T-helper 1 cell treated with Interleukin-12 subunit alpha and Interleukin-12 subunit beta and Interleukin-4 antibody, amounts not matched to agents 30 ng/mL and 1 ng/mL, for 36 hours (primary cell): ENCODE measurements around the gene VCL. TPM values are rescaled to one million over a fixed set of nuclear protein-coding genes. Genes with fewer than 3 reads are reported as not detected.
"Not testable (repeated sequence)": the region's sequence is repeated elsewhere in the genome, so short reads cannot be mapped to it uniquely, and the experiment has no call there.

Experiments used
- intact Hi-C: fragments of 100-400 bp; cut with micrococcal nuclease; formaldehyde crosslinking; loops from one replicate; pipeline ENCODE4 v1.15.1; 2024
- total RNA-seq: library from RNA; stranded (reverse); gene quantifications from 2 replicates; pipeline ENCODE4 v1.2.3, GENCODE V29; 2022

VCL gene
- total RNA-seq, 1 donor from 2014 or later, result 40.9 TPM

DNA sequence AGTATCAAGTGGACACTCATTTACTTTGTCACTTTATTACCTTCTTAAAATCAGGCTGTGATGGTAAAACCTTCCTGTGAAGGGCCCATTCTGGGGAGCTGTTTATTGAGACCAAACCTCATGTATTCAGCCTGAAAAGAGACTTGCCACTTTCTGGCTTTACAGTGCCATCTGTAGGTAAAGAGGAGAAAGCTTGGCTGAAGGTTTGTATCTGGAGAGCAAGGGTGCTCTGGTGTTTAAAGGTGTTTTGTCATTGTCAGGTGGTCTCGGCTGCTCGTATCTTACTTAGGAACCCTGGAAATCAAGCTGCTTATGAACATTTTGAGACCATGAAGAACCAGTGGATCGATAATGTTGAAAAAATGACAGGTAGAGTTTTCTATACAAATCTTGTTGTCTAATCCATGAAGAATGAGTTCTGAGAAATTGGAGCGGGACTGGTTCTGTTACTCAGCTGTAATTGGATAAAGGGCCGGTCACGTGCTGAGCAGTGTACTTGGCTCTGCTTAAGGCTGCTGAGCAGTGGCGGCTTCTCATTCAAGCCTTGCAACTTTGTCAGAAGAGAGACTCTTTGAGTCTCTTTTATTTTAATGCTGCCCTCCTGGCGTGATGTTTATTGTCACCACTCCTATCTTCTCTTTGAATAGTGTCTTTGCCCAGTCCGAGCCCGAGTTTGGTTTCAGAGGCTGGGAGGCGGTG, 105.8 kb downstream of the VCL start:
- intact Hi-C loops, result loop anchor here (1.0 kb wide), 2 partner anchors 217 to 254 kb away; no protein-coding TSS in a partner anchor

DNA sequence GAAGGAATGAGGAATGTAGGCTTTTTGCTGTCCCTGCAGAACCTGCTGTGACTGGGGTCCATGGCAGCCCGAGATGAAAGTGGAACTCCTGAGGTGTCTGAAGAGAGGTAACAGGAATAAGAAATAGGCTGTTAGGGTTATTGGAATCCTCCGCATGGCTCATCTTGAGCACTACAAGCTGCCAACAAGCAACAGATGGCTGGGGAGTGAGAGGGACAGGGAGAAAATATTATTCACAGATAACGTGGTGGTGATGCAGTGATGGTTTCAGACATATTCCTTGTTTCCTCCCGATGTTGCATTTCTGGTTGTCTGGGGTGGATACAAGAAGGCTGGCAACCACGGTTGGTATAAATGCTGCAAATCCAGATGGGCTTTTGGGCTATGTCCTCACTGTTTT, 106.6 kb downstream of the VCL start:
- intact Hi-C loops, result no loop called here

DNA sequence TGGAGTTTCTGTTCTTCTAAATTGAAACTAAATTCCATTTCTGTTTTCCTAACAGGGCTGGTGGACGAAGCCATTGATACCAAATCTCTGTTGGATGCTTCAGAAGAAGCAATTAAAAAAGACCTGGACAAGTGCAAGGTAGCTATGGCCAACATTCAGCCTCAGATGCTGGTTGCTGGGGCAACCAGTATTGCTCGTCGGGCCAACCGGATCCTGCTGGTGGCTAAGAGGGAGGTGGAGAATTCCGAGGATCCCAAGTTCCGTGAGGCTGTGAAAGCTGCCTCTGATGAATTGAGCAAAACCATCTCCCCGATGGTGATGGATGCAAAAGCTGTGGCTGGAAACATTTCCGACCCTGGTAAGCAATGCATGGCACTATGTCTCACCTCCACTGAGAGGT, 107.1 kb downstream of the VCL start:
- intact Hi-C loops, result no loop called here

DNA sequence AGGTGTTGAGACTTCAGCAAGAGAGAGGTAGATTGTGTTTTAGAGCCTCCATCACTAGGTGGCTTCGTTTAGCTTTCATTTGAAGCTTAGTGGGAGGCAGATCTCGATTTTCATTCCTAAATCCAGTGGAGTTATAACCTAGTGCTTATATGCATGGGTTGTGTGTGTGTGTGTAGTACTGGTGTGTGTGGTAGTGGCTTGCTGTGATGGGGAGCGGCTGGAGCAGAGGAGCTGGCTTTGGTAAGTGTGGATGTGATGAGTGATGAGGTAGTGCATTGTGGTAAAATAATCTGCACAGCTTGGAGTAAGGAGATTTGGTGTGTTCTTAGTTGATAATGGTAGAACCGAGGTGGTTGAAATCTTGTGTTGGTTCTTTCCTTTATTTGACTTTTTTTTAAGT, 109.5 kb downstream of the VCL start:
- intact Hi-C loops, result no loop called here

DNA sequence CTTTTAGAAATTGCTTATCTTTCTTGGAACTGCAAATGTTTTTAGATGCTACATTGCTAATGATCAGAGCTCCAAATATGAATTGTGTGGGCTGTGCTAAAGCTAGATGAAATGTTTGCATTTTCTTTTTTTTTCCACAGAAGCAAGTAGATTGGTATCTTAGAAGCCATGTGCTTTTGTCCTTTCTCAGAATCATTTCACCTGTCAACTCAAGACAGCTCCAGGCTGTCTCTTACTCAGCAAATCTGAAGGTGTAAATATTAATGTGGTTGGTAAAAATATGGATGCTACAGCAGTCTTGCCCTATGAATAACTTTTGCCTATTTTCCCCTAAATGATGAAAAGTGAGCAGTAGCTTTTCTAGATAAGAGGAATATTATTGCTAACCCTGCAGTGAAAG, 111.5 kb downstream of the VCL start:
- intact Hi-C loops, result no loop called here

DNA sequence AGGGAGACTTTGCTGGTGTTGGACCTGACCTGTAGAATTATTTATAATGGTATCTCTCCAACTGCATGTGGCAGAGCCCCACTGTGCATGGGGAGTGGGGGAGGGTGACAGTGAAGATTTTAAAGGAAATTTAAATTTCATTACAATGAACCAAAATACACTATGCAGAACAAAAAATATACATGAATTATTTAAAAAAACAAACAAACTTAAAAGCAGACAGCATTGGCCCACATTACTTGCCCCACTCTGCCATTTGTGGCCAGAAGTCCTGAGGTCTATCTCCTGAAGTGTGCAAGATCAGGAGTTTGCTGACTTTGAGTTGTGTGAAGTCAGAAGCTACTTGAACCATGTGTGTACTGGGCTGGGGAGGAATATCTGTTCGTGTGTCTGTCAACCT, 112.2 kb downstream of the VCL start:
- intact Hi-C loops, result no loop called here

DNA sequence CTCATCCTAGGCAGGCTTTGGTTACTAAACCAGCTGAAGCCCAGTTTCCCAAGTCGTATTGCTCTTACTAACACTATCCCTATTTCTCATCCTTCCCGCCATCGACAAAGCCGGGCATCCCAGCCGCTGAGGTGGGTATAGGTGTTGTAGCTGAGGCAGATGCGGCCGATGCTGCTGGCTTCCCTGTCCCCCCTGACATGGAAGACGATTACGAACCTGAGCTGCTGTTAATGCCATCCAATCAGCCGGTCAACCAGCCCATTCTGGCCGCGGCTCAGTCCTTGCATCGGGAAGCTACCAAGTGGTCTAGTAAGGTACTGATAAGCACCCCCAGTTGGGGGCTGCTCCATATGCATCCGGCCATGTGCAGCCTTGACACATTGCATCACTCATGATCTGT, 113.9 kb downstream of the VCL start:
- intact Hi-C loops, result no loop called here

DNA sequence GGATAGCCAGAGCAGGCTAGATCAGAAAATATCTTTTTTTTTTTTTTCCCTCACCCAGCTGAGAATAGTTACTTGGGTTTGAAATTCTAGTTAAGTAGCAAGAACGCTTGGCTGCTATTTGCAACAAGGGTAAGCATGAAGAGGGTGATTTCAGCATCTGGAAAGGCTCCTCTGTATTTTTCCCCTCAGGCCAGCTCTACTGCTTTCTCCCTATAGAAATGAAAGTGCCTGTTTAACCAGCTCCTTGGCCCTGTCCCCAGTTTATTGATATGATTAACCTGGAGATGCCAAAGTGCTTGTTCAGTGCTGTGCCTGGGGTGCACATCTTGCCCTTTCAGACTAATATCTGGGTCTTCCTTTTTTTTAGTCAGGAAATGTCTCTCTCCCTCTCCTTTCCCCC, 115.6 kb downstream of the VCL start:
- intact Hi-C loops, result no loop called here

DNA sequence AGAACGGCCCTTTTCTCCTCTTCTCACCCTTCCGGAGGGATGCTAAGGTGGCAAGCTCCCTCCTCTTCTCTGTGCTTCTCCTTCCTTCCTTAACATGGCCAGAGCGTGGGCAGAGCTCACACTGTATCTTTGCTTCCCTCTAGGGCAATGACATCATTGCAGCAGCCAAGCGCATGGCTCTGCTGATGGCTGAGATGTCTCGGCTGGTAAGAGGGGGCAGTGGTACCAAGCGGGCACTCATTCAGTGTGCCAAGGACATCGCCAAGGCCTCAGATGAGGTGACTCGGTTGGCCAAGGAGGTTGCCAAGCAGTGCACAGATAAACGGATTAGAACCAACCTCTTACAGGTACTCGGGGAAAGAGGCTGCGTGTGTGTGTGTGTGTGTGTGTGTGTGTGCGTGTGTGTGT, 116.1 kb downstream of the VCL start:
- intact Hi-C loops, result no loop called here

DNA sequence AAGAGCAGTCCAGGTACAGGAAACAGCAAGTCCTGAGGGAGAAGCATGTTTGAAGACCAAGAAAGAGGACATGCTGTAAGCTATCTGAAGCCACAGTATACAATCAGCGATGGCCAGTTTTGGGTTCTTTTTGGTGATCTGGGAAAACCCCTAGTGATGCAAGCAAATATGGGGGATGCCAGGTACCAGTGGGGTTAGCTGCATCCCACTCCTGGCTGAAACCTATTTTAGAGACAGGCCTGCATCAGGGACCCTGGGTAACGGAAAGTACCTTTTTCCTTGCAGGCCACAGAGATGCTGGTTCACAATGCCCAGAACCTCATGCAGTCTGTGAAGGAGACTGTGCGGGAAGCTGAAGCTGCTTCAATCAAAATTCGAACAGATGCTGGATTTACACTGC, 119.8 kb downstream of the VCL start:
- intact Hi-C loops, result no loop called here

DNA sequence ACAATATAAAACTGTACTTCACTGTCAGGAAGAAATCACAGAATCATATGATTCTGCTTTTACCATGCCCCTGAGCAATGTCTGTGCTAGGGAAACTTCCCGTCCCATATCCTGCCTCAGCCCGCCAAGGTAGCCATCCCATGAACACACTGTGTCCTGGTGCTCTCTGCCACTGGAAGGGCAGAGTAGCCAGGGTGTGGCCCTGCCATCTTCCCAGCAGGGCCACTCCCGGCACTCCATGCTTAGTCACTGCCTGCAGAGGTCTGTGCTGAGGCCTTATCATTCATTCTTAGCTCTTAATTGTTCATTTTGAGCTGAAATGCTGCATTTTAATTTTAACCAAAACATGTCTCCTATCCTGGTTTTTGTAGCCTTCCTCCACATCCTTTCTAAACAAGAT, 120.9 kb downstream of the VCL start:
- intact Hi-C loops, result no loop called here

DNA sequence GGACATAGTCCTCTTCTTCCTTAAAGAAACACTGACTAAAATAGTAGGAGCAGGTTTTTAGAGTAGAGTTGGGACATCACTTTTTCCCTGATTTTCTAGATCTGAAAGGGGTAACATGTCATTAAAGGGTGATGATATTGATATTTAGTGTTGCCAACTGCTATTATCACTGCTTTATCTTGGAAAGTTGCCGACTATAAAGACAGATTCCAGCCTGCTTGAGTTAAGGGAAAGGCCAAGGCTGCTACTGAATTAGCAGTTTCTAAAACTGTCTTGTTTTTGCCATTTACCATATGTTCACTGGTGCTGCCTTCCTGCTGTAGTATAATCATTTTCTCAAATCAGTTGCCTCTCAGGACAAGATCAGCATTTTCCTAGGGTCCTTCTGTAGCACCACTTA, 123.0 kb downstream of the VCL start:
- intact Hi-C loops, result no loop called here

DNA sequence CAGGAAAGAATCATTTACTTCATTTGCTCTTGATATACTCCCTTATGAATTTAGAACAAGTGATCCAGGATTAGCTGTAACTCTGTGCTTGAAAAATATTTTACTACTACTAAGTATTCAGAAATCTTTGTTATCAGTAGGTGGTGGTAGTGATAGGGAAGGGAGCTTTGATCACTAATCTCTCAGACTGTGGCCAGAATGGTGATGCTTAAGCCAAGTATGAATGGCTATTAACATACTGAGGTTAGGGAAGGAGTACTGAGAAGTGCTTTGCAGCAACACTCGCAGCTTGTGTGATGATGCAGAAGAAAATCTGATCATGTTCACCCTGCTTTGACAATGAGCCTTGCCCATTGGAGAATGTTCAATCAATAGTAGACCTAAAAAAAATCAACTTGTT, 123.5 kb downstream of the VCL start:
- intact Hi-C loops, result no loop called here

DNA sequence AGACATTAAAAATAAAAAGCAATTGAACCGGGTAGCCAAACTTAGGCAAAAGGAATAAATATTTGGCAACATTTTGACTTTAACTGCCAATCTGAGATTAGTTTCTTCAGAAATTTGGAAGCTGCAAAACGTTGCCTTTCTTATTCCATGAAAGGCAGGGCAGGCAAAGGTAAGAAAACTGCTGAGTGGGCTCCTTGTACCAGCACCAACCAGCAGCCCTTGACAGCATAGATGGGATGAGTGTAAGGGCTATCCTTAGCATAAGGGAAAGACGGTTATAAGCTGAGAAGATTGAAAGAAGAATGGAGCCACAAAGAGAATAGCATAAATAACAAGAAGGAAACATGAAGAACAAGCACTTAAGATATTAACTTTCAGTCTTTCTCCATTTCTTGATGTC, 124.1 kb downstream of the VCL start:
- intact Hi-C loops, result no loop called here

DNA sequence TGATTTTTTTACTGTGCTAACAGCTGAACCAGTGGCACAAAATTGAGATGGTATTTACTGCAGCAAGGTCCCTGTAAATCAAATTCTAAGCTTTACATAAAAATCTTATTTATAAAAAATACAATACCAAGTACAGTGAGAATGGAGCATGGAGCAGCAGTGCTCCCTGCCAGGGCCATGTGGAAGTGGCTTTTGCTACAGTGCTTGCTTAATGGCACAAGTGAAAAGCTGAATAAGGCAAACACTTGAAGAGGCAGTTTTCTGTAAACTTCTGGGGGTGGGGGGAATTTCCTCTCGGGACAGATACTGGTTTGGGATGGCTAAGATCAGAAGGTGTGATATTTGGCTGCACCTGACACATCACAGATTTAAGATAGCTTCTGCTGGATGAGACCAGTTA, 125.2 kb downstream of the VCL start:
- intact Hi-C loops, result no loop called here

DNA sequence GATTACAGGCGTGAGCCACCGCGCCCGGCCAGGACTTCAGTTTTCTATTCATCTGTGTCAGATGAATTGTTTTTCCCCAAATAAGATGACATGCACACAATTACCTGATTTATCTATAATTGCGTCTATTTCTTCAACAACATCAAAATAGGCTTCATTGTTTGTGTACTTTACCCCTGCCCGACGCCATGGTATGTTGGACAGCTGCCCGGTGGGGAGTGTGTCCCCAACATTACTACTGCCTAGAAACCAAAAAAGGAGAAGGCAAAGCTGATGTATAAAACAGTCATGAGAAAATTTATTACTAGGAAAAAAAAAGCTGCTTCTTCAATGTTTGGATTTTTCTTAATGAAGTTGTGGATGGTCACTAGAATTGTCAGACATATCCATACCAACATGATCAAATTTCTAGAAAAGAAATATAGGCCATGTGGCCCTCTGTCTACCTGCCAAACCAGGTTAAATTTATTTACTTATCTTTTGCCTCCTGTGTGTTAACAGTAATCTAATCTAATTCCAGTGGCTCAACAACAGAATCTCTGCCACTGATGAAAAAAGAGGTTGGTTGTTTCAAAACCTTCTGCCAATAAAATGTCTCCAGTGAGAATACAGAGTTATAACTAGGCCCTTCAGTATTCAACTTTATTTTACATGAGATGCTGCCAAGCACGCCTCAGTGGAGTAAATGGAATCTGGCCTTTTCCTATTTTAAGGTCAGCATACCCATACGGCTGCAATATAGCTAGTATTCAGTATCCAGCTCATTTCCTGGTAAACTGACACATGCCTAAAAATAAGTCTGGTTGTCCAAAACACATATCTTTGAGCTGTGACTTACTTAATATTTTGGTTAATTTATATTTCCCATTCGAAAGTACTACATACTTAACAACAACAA, 136.3 kb downstream of the VCL start:
- intact Hi-C loops, result no loop called here

DNA sequence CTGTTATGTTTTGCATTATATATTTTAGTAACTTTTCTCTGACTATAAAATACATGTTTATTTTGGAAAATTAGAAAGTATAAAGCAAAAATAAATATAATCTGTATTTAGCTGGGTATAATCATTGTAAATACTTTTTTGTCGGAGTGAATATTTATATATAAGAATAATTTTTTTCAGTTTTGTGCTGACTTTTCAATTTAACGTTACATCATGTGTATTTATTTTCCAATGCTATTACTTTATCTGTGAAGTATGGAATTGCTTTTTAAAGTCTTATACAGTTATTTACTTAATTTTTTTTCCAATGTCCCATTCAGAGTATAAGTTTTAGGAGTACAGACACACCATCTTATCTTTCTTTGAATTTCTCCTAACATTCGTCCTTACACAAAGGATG, 137.5 kb downstream of the VCL start:
- intact Hi-C loops, result no loop called here

DNA sequence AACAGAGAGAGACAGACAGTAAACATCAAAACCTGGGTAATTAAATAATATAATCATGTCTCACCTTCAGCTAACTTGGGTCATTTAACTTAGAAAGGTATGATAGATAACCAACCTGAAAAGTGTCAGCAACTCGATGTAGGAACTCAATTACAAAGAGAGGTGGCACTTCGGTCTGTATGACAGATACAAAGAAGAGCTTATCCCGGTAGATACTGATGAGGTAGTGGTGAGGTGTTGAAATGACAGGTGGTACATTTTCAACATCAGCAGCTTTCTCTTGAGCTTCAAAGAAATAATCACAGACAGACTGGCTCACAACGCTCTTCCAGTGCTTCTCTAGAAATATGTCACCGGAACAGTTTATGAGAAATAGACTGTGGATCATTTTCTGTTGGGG, 140.1 kb downstream of the VCL start:
- intact Hi-C loops, result no loop called here

DNA sequence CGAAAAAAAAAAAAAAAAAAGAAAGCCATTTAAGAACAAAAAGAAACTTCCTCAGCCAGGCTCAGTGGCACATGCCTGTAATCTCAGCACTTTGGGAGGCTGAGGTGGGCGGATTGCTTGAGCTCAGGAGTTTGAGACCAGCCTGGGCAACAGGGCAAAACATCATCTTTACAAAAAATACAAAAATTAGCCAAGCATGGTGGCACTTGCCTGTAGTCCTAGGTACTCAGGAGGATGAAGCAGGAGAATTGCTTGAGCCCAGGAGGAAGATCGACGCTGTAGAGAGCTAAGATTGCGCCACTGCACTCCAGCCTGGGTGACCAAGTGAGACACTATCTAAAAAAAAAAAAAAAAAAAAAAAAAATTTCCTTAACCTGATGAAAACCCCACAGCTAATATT, 140.7 kb downstream of the VCL start:
- intact Hi-C loops, result not testable (repeated sequence)

DNA sequence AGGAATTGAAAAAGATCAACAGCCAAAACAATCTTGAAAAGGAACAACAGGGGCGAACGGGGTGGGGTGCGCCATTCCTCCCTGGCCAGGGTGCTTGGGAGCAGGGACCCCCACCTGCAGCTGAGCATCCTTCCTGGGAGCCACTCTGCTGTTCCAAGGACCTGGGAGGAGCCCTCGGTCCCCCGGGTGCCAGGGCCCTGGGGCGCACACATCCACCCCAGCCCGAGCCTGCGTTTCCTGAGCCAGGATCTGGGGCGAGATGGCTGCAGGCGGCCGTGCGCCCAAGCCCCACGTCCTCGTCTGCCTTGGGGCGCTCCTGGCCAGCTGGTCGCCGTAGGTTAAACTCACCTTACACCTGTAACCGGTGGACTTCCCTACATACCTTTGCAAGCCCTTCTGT, 142.1 kb downstream of the VCL start:
- intact Hi-C loops, result no loop called here

DNA sequence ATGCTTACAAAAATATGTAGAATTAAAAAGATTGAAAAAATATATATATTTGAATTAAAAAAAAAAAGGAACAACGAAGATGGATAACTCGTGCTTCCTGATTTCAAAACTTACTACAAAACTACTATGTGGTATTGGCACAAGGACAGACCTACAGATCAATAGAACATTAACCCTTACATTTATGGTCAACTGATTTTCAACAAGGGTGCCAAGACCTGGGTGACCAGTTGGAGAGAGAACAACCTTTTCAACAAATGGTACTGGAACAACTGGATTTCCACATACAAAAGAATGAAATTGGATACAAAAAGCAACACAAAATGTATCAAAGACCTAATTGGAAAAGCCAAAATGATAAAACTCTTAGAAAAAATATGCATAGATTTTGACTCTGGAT, 142.6 kb downstream of the VCL start:
- intact Hi-C loops, result no loop called here

DNA sequence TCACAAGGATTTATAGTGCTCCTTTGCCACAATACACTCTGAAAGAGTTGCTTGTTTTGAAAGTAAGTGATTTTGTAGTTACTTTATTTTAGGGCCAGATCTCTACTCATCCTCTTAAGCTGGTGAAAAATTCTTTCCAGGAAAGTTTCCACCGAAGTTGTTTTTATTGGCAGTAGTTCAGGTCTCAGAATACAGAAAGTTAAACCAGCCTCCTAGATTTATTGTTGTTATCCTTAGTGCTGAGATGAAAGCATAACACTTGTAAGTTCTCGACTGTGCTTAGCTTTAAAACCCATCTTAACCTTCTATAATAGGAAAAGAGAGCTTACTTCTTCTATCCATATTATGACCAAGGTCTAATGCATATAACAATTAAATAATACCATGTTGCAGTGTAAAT, 147.2 kb downstream of the VCL start:
- intact Hi-C loops, result no loop called here

DNA sequence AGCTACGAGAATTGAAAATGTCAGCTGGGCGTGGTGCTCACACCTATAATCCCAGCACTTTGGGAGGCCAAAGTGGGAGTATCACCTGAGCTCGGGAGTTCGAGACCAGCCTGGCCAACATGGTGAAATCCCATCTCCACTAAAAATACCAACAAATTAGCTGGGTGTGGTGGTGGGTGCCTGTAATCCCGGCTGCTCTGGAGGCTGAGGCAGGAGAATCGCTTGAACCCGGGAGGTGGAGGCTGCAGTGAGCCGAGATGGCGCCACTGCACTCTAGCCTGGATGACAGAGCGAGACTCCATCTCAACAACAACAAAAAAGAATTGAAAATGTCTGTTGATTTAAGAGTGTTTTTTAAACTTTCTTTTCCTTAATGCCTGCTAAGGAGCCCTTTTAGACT, 149.1 kb downstream of the VCL start:
- intact Hi-C loops, result not testable (repeated sequence)
